NK-92 treated with Interleukin-12 subunit alpha and Interleukin-12 subunit beta, amount 100 ng/mL, for 24 hours (cell line): ENCODE measurements around the gene STK33.
A peak's percentile ranks its signal among the peaks of the same experiment; 100 is the strongest.

Experiments used
- DNase-seq: peaks from one replicate; lab custom pipeline; 2025; lab: John Stamatoyannopoulos, UW

STK33 gene

DNA sequence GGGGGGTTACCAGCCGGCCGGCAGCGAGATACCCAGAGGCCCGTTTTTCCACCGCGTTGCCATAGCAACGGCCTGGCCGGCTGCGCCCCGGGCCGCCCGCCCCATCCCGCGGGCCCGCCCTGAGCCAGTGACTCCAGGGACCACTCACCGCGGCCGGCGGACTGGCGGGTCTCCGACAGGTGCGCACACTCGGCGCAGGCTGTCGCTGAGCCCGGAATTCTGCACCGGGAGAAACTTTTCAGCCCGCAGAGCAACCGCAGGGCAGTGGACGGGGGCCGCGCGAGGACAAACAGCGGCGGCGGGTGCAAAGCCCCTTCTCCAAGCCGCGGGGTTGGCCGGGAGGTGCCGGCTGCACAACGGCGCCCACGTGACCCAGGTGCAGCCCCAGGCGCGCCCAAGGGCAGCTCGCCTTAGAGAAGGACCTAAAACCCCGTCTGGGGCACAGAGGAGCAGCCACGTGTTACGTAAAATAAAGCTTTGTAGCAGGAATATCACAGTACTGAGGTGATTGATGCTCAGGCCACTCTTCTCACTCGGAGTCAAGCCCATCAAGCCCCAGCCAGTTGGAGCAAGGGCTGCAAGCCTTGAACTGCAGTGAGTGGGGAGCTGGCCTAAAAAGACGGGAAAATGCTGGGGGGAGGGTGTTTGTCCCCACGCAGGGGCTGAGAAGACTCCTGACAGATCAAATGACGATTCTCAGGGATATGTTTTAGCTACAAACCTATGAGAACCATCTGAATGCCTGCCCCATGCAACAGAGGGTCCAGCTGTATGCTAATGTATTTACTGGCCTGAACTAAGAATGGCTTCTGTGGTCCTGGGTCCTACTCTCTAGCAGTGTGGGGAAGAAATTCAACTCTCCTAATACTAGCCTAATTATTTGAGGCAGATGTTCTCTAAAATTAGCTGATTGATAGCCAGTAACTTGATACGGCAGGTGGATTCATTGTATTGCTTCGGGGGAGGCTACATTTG, at the start of gene STK33:
TSS of gene STK33 (minus strand) at position 294 of the 975 bp plus-strand sequence. CDS start 119,323 bp downstream, outside the sequence.
- peak; percentile 48 for DNase-seq

- no peak for DNase-seq
Observed at GRCh38 chr11:8642196-8642841, 48.3 kb upstream of the STK33 start.

DNA sequence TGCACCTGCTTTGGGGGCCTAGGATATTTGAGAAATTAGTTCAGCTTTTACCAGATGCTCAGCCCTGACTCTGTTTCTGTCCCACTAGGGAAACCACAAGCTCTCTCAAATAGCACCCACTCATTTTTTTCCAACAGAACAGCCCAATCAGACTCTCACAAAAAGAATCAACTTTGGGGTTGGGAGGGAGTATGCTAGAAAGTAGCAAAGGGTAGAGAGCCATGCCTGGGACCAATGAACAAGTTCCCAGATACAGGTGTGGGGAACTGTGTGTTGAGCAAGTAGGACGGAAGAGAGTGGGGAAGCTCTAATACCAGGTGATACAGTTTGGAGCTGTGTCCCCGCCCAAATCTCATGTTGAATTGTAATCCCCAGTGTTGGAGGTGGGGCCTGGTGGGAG, 47.3 kb upstream of the STK33 start:
- DNase-seq = no peak

DNA sequence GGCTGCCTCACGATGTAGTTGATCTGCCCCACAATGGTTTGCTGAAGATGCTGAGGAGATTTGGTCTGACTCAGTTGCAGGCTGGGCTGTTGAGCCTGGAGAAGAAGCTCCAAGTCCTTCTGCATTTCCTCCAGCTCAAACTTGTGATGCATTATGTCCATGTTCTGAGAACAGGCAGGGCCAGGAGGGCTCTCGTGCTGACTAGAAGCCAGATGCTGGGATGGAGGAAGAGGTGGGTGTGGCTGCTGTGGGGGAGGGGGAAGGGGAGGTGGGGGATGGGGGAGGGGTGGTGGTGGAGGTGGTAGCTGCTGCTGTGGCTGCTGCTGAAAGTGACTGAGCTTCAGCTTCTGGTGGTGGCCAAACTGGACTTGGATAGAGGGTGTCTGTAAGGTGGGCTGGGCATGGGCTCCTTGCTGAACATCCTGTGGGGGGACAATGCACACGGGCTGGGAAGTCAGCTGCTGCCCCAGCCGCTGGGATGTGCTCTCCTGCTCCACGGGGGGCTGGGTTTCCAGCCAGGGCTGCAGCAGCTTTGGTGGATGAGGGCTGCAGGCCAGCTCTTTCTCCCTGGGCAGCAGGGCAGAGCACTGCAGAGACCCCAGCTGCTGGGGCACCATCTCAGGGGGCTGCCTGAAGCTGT, 46.4 kb upstream of the STK33 start:
- no peak for DNase-seq

DNA sequence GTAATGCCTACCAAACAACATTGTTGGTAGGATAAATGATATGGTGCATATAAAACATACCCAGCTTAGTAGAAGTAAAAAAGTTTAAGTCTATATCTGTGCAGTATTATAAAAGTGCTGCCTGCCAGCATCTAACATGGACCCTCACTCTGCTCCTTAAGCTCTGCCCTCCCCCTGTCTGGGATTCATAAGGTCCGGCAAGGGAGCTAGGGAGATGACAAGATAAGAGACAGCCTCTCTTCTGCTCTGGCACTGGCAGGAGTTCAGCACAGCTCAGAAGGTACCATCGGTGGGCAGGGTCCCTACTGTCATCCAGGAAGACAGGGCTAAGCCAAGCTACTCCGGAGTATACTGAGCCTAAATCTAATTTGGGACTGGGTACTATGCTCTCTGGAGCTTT, 45.6 kb upstream of the STK33 start:
- no peak for DNase-seq

DNA sequence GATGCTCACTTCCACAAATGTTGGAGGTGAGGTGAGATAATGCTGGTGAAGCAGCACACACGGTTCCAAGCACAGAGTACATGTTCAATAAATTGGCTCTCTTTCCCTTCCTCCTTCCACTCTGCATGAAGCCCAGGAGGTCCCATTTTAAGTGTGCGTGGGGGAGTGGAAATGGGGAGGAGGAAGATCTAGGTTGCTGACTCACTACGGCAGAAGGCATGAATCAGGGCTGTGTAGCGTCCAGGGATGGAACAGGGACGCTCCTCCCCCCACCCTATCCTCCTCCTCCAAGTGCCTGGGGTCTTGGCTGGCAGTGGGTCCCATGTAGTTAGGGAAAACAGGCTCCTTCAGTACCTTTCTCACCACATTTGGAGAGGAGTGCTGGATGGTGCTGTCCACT, 44.3 kb upstream of the STK33 start:
- no peak for DNase-seq

- DNase-seq = no peak
Observed at GRCh38 chr11:8636127-8636526, 42.1 kb upstream of the STK33 start.

- no peak for DNase-seq
Observed at GRCh38 chr11:8634498-8634897, 40.5 kb upstream of the STK33 start.

DNA sequence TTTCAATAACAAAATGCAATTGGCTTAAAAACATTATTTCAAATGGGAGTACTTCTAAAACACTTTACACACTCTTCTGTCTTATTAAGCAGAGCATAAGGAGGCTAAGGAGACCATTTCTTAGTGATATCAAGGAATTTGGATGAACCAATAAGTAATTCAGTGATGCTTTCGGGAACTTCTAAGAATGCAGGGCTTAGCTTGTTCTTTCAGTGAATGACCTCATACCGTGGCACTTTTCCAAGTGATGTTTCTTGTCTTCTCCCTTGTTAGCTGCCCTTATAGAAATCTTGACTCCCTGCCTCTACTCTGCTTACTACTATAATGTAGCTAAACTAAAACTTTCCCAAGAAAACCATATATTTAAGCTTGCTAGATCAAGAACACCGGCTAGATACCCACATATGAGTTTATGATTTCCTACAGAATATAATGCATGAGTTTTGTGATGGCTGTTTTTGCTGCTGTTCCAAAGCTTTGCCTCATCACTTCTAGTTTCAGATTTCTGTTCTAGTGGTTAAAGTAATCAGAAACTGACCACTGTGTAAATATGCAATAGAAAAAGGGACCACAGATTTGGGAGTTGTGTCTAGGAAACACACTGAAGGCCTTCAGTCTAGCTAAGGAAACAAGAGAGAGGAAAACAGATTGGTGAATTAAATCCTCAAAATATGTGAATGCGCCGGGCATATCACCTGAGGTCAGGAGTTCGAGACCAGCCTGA, 37.5 kb upstream of the STK33 start:
- DNase-seq = no peak

GRCh38 chr11:8624698-8625097, 30.7 kb upstream of the STK33 start:
- DNase-seq = no peak

DNA sequence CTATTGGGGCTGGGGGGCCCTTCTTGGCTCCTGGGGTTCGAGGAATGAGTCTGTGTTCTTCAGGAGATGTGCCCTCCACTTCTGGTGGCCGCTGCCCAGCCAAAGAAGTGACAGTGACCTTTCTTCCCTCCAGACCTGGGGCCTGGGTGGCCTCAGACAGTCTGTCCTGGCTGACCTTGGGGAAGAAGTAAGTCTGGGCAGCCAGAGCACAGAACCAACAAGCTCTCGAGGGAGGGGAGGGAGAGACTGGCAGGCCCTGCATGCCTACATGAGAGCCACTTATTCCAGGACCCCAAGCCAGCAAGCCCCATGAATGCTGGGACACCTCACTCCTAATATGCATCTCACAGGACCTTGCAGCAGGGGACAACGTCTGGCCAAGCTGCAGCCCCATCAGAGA, 27.1 kb upstream of the STK33 start:
- no peak for DNase-seq

GRCh38 chr11:8617063-8617462, 23.0 kb upstream of the STK33 start:
- DNase-seq = no peak

- no peak for DNase-seq
Observed at GRCh38 chr11:8615291-8616032, 21.4 kb upstream of the STK33 start.

DNA sequence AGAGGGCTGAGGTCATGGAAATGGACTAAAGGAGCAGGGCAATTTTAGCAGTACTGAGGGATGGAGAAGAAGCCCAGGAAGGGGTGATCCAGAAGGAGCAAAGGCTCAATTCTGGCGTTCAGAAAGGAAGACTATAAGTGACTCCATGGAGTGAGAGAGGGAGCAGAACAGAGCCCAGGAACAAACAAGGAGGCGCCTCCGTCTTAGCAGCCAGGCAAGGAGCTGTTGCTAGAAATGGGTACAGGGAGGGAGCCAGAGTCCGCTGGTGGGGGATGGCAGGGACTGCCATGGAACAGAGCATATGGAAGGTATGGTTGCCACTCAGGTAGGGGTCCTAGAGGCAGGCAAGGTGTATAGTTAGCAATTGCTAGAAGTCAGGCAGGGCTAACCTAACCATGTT, 20.5 kb upstream of the STK33 start:
- DNase-seq = no peak

GRCh38 chr11:8613036-8613435, 19.0 kb upstream of the STK33 start:
- DNase-seq = no peak

GRCh38 chr11:8612522-8612921, 18.5 kb upstream of the STK33 start:
- no peak for DNase-seq

DNA sequence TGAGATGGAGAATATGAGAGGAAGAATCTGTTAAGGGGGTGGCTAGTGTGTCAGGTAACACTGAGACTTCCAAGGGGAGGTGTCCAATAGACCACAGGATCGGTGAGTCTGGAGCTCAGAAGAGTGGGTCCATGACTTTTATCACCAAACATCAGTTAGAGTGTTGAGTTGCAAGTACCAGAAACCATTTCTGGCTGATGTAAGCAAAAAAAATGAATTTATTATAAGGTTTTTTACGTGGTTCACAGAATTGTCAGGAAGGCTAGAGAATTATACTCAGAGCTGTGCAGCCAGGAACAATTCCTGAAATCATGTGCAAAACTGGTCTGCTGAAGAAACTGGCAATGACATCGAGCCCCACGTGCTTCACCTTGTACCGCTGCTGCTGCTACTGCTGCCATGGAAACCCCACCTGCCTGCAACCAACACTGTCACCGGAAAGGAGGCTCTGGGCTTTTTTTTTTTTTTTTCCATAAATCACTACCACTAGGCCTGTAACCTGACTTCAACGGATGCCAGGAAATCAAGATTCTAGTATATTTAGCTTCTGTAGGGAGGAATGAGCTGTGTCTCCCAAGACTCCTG, 16.6 kb upstream of the STK33 start:
- DNase-seq = no peak

DNA sequence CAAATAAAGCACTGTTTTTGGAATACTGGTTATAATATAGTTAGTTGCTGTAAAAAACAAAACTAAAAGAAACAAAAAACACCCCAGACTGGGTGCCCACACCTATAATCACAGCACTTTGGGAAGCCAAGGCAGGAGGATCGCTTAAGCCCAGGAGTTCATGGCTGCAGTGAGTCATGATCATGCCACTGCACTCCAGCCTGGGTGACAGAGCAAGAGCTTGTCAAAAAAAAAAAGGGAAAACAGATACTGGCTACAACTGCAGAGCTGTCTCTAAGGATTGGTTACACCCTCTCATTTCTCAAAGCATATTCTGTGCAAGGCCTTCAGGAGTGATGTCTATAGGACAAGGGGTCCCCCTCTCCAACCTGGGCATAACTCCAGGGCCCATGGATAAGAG, 14.6 kb upstream of the STK33 start:
- no peak for DNase-seq

GRCh38 chr11:8605971-8606563, 12.0 kb upstream of the STK33 start:
- no peak for DNase-seq

- peak; percentile 5 for DNase-seq
Observed at GRCh38 chr11:8604078-8604723, 10.2 kb upstream of the STK33 start.
